DLD1 (cell line): ENCODE results near the gene RAB3D.
"Not testable (repeated sequence)": the region's sequence is repeated elsewhere in the genome, so short reads cannot be mapped to it uniquely, and the experiment has no call there.

ENCODE experiments used
- in situ Hi-C: cut with HindIII; loops from 2 replicates; pipeline ENCODE4 v1.10.0; 2017; ENCODE audit warnings: low sequenced_read_pairs

The RAB3D gene

DNA sequence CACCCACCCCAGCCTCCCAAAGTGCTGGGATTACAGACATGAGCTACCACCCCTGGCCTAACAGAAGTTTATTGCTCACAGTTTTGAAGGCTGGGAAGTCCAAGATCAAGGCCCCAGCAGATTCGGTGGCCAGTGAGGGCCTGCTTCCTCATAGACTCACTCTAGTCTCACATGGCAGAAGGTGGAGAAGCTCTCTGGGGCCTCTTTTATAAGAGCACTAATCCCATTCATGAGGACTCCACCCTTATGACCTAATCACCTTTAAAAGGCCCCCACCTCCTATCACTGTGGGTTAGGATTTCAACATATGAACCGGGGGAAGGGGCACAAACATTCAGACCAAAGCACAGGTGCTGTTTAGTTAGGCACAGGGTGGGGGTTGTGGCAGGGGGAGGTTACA is 28.1 kb upstream of the RAB3D start:
- in situ Hi-C loops, result no loop called here

- in situ Hi-C loops, result no loop called here
Measured at GRCh38 chr19:11365557-11366117, 26.2 kb upstream of the RAB3D start.

DNA sequence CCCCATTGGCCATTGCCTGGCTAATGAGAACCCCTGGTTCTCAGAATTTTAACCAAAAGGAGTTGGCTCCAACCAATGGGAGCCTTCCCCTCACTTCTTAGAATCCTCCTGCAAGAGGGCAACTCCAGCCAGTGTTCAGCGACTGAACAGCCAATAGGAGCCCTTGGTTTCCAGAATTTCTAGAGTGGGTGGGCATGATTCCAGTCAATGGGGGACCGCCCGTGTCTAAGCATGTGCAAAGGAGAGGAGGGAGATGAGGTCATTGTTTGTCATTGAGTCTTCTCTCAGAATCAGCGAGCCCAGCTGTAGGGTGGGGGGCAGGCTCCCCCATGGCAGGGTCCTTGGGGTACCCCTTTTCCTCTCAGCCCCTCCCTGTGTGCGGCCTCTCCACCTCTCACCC is 25.5 kb upstream of the RAB3D start:
- in situ Hi-C loops, result no loop called here

DNA sequence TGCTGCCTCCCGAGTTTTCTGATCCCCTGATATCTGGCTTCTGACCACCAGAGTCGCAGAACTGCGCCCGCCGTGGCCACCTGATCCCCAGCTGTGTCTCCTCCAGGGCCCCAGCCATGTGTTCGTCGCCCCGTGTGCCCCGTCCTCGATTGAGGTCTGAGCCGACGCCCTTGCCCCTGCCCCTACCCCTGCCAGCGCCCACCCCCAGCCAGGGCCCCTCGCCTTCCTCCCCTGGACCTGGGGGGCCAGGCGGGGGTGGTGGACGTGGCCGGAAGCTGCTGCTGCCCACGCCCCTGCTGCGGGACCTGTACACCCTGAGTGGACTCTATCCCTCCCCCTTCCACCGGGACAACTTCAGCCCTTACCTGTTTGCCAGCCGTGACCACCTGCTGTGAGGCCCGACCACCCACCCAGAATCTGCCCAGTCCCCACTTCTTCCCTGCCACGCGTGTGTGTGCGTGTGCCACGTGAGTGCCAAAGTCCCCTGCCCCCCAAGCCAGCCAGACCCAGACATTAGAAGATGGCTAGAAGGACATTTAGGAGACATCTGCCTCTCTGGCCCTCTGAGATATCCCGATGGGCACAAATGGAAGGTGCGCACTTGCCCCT is 24.9 kb upstream of the RAB3D start:
- in situ Hi-C loops, result no loop called here

GRCh38 chr19:11363881-11364280 is 24.4 kb upstream of the RAB3D start:
- in situ Hi-C loops, result no loop called here

GRCh38 chr19:11361771-11362731 is 22.6 kb upstream of the RAB3D start:
- in situ Hi-C loops, result no loop called here

DNA sequence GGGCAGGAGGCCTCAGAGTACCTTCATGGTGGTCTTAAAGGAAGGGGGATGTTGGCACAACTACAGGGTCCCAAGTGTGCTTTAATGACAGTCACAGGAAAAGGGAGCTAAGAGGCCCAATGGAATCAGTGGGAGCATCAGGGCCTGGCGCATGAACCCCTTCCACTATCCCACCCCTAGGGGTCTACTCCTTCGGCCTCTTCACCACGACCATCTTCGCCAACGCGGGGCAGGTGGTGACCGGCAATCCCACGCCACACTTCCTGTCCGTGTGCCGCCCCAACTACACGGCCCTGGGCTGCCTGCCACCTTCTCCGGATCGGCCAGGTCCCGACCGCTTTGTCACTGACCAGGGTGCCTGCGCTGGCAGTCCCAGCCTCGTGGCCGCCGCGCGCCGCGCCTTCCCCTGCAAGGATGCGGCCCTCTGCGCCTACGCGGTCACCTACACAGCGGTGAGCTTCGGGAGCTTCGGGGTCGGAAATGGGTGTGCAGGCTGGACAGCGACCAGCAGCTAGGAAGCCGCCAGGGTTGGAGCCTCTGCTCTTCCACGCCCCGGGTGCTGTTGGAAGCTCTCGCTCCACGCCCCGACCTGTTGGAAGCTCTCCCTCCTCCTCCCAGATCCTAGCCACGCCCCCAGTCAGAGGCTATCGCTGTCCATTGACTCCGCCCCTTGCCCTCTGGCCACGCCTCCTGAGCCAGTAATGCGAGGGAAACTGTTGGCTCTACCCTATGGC is 21.7 kb upstream of the RAB3D start:
- in situ Hi-C loops, result no loop called here

DNA sequence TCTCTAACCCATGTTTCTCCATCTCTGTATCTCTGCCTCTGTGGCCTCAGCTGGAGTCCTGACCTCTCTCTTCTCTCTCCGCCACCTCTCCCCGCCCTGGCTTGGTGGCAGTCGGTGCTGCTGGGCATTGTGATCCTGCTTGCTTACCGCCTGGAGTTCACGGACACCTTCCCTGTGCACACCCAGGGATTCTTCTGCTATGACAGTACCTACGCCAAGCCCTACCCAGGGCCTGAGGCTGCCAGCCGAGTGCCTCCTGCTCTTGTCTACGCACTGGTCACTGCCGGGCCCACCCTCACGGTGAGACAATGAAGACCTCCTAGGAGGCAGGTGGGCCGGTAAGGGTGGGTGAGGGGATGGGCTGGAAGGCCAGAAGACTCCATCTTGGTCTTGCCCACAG is 20.0 kb upstream of the RAB3D start:
- in situ Hi-C loops, result no loop called here

- in situ Hi-C loops, result no loop called here
Measured at GRCh38 chr19:11356676-11357550, 17.5 kb upstream of the RAB3D start.

GRCh38 chr19:11356074-11356397 is 16.6 kb upstream of the RAB3D start:
- in situ Hi-C loops, result no loop called here

DNA sequence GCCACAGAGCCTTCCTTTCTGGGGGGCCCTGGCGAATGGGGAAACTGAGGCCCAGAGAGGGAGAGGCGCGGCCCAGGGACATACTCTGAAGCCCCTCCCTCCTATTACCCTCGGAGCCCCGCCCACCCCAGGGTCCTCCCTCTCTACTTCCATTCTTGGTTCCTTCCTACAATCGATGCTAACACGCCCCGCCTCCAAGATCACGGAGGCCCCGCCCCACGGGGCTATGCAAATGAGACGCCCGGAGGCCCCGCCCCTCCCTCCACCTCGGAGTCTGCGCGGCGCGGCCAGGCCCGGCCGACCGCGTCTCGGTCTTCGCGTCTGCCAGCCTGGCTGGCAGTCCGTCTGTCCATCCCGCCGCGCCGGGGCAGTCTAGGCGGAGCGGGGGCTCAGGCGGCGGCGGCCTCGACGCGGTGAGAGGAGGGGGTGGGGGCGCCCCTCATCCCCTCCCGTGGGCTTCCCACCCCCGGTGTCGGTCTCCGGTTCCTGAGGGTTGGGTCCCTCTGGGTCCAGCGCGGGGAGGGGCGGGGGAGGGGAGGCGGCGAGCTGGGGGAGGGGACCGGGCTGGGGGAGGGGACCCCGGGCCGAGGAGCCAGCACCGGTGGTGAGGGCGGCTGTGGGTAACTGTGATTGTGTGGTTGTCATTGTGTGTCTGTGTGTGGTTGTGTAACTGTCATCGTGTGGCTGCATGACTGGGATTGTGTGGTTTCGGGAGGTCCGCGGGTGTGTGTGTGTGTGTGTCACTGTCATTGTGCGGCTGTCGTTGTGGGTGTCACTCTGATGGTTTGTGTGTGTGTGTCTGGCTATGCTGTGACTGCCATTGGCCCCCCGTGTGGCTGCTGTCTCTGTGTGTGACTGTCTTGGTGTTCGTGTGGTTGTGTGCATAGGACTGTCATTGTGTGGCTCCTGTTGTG is 16.0 kb upstream of the RAB3D start, which contains the start of gene PLPPR2:
Gene PLPPR2, plus strand, starts transcription at position 273 of the 914 bp plus-strand sequence. CDS start 2,242 bp downstream, outside the sequence.
- in situ Hi-C loops, result no loop called here

DNA sequence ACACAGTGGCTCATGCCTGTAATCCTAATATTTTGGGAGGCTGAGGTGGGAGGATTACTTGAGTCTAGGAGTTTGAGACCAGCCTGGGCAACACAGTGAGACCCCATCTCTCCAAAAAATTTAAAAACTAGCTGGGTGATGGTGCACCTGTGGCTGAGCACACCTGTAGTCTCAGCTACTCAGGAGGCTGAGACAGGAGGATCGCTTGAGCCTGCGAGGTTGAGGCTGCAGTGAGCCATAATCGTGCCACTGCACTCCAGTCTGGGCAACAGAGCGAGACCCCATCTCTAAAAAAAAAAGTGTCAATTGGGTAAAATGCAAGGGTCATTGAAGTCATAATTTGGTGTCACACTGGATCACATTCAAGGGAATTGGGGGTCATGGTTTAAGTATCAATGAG is 14.6 kb upstream of the RAB3D start:
- in situ Hi-C loops, result not testable (repeated sequence)

DNA sequence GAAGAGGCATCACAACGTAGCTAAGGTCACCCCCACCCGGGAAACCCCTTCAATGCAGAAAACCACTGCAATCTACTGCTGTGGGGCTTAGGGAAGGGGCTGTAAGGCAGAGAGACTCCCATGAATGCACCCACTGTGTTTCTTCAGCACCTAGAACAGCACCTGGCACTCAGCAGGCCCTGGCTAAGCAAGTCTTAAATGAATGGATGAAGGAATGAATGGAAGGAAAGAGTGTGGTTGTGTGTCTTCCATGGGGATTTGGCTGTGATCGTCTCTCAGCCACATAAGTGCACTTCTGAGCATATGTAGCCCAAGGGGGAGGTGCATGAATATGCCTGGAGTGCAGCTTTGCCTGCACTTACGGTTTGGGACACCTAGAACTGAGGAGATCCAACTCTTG is 9.7 kb upstream of the RAB3D start:
- in situ Hi-C loops, result no loop called here

DNA sequence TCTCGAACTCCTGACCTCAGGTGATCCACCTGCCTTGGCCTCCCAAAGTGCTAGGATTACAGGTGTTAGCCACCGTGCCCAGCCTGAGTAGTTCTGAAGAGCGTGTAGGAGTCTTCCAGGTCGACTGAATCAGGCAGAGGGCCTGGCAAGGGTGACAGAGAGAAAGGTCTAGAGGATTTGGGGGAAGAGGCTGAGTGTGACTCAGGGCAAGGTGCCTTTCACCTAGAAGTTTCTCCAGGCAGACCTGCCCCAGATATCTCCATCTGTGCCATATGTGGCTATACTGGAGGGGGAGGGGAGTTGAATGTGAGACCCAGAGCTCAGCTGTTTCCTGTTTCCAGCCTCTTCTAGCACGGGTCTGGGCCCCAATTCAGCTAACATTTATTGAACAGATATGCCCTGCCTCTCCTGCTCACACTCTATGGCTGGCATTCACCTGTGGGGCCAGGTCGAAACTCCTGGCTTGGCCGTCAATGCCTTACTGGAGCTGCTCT is 8.1 kb upstream of the RAB3D start:
- in situ Hi-C loops, result no loop called here

DNA sequence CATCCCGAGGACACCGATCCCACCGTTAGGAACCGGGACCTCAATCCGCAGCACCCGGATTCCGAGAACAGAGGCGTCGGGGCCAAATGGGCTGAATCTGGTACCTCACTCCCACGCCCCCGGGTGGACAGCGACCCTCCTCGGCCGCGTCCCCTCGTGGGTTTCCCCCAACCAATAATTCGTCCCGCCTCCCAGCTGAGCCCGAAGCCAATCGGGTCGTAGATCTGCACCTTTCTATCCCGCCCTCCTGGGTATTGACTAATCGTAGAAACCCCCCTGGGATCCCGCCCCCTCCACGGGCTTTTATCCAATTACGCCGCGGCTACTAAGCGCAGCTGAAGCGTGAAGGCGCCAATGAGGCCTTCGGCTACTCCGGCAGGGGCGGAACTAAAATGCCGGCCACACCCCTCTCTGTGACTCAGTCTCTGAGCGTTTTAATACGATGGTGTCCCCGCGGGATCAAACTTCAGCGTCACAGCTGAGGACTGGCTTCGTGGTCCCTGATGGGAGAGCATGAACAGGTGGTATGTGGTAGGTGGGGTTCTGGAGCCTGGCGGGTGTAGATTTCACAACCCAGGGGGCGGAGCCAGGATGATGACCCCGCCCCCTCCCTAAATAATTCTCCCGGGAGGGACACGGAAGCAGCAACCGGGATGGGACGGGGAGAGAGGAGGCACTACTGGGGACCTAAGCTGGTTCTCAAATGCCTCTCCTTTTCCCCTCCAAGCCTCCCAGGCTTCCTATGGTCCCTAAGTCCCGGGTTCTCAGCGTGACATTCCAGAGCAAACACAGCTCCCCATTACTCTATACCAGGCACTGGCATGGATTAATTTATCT is 6.9 kb upstream of the RAB3D start, which contains the start of the genes CCDC159 and TMEM205:
Gene CCDC159, plus strand, starts transcription at position 416 of the 837 bp plus-strand sequence. Its CDS starts 88 bp downstream, at position 504.
Gene TMEM205, minus strand, starts transcription at position 165 of the 837 bp plus-strand sequence. CDS start 649 bp downstream, outside the sequence.
- in situ Hi-C loops, result no loop called here

GRCh38 chr19:11345122-11345803 is 5.8 kb upstream of the RAB3D start:
- in situ Hi-C loops, result no loop called here

- in situ Hi-C loops, result no loop called here
Measured at GRCh38 chr19:11342429-11342828, 3.0 kb upstream of the RAB3D start.
